Effector memory CD4-positive, alpha-beta T cell (primary cell): ENCODE results near the gene PTPRK.

Experiments used
- DNase-seq, 3 donors: peaks; one replicate each; pipeline ENCODE4 v3.0.0-alpha.2; 2020
- H3K27ac ChIP-seq: 2 replicates; pipeline ENCODE4 v1.7.0; 2013; ENCODE audit warnings: mild to moderate bottlenecking, low read length, moderate library complexity; ENCODE audit not compliant: insufficient read depth, poor library complexity, severe bottlenecking
- H3K27me3 ChIP-seq: replicated peaks from 2 replicates; pipeline ENCODE4 v1.7.0; 2013; ENCODE audit warnings: mild to moderate bottlenecking, low read length; ENCODE audit not compliant: insufficient read depth, control insufficient read depth, poor library complexity, severe bottlenecking
- H3K36me3 ChIP-seq: 2 replicates; pipeline ENCODE4 v1.7.0; 2013; ENCODE audit warnings: mild to moderate bottlenecking, low read length, moderate library complexity; ENCODE audit not compliant: control insufficient read depth, insufficient read depth
- H3K4me1 ChIP-seq: 2 replicates; pipeline ENCODE4 v1.7.0; 2013; ENCODE audit warnings: low read length, mild to moderate bottlenecking; ENCODE audit not compliant: control insufficient read depth, insufficient read depth, poor library complexity, severe bottlenecking
- H3K4me3 ChIP-seq: 2 replicates; pipeline ENCODE4 v1.7.0; 2013; ENCODE audit warnings: low read length, low read depth, mild to moderate bottlenecking; ENCODE audit not compliant: insufficient read depth, poor library complexity, severe bottlenecking
- H3K9me3 ChIP-seq: 2 replicates; pipeline ENCODE4 v1.7.0; 2013; ENCODE audit warnings: mild to moderate bottlenecking, low read length, moderate library complexity; ENCODE audit not compliant: control insufficient read depth

The PTPRK gene

GRCh38 chr6:128068119-128068479, 452.3 kb downstream of the PTPRK start:
- Histone ChIP-seq H3K4me1 (no peaks in the 10 kb centered on the region), H3K27me3 (no peaks in the 10 kb centered on the region)

GRCh38 chr6:128067446-128068118, 452.8 kb downstream of the PTPRK start:
- DNase-seq = no peak
- no peak overlapping the region for H3K27ac ChIP-seq
- H3K27me3 ChIP-seq = no peaks in the 10 kb centered on the region
- H3K9me3 ChIP-seq = no peaks in the 10 kb centered on the region
- H3K36me3 ChIP-seq = no peaks in the 10 kb centered on the region
- H3K4me1 ChIP-seq = no peaks in the 10 kb centered on the region
- no peak overlapping the region for H3K4me3 ChIP-seq

More at GRCh38 chr6:128068119-128068479, 452.3 kb downstream of the PTPRK start:
- no peaks in the 10 kb centered on the region for H3K9me3 ChIP-seq
- no peak overlapping the region for H3K4me3 ChIP-seq
- DNase-seq = no peak
- no peak overlapping the region for H3K27ac ChIP-seq
- H3K36me3 ChIP-seq = no peaks in the 10 kb centered on the region

DNA sequence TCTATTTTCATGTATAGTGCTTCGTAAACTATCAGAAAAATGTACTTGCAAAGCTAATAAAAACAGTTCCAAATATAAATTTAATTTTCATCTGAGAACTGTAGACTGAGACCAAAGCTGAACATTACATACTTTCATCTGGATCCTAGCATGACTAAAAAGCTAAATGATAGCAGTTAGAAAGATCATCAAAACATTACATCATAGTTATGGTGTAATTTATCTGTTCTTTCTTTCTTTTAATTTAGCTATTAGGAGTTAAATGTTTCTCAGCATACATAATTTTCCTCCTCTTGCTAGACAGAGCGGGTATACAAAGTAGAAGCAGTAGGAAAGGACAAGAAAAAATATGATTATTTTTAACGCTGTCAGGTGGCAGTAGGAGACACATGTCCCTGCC, 455.3 kb downstream of the PTPRK start:
- Histone ChIP-seq H3K4me1 (no peaks in the 10 kb centered on the region), H3K9me3 (no peaks in the 10 kb centered on the region), H3K36me3 (no peaks in the 10 kb centered on the region), H3K27ac (no peak overlapping the region), H3K4me3 (no peak overlapping the region), H3K27me3 (no peaks in the 10 kb centered on the region)
- DNase-seq = no peak

DNA sequence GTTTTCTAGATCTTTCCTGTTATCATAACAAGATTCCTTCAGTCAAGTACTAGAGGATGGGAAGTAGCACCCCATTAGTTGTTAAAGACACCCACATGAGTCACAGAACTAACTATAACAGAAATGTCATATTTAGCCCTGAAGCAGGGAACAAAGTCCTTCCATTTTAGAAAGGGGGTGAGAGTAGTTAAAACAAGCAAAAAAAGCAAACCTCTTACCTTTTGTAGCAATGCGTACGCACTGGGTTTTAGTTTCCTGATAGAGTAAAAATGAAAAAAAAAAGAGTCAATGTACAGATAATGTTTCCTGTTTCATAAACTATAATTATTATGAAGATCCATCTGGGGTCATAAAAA, 455.9 kb downstream of the PTPRK start:
- no peak overlapping the region for H3K4me3 ChIP-seq
- no peak for DNase-seq
- no peaks in the 10 kb centered on the region for H3K9me3 ChIP-seq
- H3K27ac ChIP-seq = no peak overlapping the region
- H3K36me3 ChIP-seq = no peaks in the 10 kb centered on the region
- no peaks in the 10 kb centered on the region for H3K4me1 ChIP-seq
- H3K27me3 ChIP-seq = no peaks in the 10 kb centered on the region

DNA sequence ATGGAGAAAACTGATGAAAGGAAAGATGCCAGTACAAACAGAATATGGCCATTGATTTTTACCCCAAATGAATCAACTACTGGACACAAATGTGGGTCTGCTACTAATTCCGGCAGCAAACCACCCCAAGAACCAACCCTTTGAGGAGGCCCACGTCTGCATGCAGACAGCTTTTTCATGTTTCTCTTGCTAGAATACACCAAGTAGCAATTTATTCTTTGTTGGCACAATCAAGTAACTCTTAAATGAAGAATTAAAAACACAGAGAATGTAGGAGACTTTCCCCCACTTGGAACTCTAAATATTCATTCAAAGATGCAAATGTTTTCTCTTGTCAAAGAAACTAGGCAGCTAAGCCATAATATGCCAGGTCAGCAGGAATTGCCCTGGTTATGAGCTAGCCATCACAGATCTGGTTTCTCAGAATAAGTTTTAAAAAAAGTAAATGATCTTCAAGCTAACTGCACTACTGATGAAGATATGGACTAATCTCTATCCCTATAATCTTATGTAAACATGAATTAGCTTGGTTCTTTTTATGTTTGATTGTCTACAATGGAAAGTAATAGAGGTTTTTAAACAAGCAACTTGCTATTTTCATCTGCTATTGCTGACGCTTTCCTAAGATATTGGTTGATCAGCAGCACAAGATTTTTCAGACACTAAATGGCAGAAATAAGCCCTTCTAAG, 456.4 kb downstream of the PTPRK start:
- no peak for DNase-seq
- Histone ChIP-seq H3K4me3 (no peak overlapping the region), H3K27me3 (no peaks in the 10 kb centered on the region), H3K9me3 (no peaks in the 10 kb centered on the region), H3K36me3 (no peaks in the 10 kb centered on the region), H3K4me1 (no peaks in the 10 kb centered on the region), H3K27ac (no peak overlapping the region)

DNA sequence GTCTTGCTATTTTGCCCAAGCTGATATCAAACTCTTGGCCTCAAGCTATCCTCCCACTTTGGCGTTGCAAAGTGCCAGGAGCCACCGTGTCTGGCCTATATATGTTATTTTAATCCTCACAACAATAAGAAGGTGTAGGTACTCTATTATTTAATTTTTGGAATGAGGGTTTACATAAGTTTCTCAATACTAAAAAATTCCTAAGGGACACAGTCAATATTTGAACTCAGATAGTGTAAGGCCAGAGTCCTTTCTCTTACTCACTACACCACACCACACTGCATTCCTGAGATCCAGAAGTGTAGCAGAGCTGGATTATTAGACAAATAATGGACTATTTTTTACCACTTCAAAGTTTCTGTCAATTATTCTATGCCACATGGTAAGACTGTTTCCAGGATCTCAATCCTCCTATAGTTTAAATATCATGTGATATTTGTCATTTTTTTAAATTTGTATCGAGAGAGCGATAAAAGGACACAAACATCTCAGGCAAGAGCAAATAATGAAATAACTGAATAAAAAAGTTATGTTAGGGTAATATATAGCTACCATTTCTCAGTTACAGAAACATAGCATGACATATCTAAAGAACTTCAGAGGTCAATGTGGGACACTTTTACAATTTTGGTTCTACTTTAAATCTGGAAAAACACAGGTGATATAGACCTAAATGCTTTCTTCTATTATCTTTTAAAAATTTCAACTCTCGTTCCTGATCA, 457.4 kb downstream of the PTPRK start:
- H3K36me3 ChIP-seq = no peaks in the 10 kb centered on the region
- DNase-seq = no peak
- H3K27me3 ChIP-seq = no peaks in the 10 kb centered on the region
- H3K4me3 ChIP-seq = no peak overlapping the region
- H3K9me3 ChIP-seq = no peaks in the 10 kb centered on the region
- H3K4me1 ChIP-seq = no peaks in the 10 kb centered on the region
- no peak overlapping the region for H3K27ac ChIP-seq

- DNase-seq = no peak
- Histone ChIP-seq H3K27me3 (no peaks in the 10 kb centered on the region), H3K4me1 (no peaks in the 10 kb centered on the region), H3K27ac (no peak overlapping the region), H3K9me3 (no peaks in the 10 kb centered on the region), H3K4me3 (no peak overlapping the region), H3K36me3 (no peaks in the 10 kb centered on the region)
Observed at GRCh38 chr6:128057946-128058345, 462.5 kb downstream of the PTPRK start.

DNA sequence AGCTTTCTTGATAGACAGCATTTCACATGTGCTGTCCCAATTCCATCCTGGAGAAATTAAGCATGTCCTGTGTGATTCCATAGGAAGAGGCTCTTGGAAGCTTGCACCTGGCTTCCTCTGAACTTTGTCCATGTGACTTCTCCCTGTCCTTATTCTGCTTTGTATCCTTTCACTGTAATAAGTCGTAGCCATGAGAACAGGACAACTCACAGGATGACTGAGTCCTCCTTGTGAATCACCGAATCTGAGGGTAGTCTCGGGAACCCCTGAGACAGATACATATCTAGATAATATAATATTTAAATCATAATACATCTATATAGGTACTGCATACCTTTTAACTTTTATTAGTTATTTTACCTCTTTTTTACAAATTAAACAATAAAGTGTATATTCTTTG, 462.9 kb downstream of the PTPRK start:
- no peak for DNase-seq

GRCh38 chr6:128053109-128053508, 467.3 kb downstream of the PTPRK start:
- no peak for DNase-seq
- Histone ChIP-seq H3K27ac (no peak overlapping the region), H3K9me3 (no peaks in the 10 kb centered on the region), H3K4me1 (no peaks in the 10 kb centered on the region), H3K36me3 (no peaks in the 10 kb centered on the region), H3K27me3 (no peaks in the 10 kb centered on the region), H3K4me3 (no peak overlapping the region)

More for the DNA sequence above, 462.9 kb downstream of the PTPRK start:
- Histone ChIP-seq H3K9me3 (no peaks in the 10 kb centered on the region), H3K4me3 (no peak overlapping the region), H3K27me3 (no peaks in the 10 kb centered on the region), H3K36me3 (no peaks in the 10 kb centered on the region), H3K4me1 (no peaks in the 10 kb centered on the region), H3K27ac (no peak overlapping the region)

GRCh38 chr6:128047989-128048388, 472.4 kb downstream of the PTPRK start:
- Histone ChIP-seq H3K4me3 (no peak overlapping the region), H3K36me3 (no peaks in the 10 kb centered on the region), H3K27ac (no peak overlapping the region), H3K9me3 (no peaks in the 10 kb centered on the region), H3K4me1 (no peaks in the 10 kb centered on the region), H3K27me3 (no peaks in the 10 kb centered on the region)
- DNase-seq = no peak
